ENCODE results near the gene TLCD3A. TPM values are rescaled to one million over a fixed set of nuclear protein-coding genes. Genes with fewer than 3 reads are reported as not detected.
"Not testable (repeated sequence)": the region's sequence is repeated elsewhere in the genome, so short reads cannot be mapped to it uniquely, and the experiment has no call there.

The TLCD3A gene
- total and polyA plus RNA-seq, 5 donors: 1.7 to 5.0 (median 3.4) TPM

GRCh38 chr17:789931-790873 lies 57.8 kb downstream of the TLCD3A start:
- intact Hi-C loops (cut with DNase I): loop anchor here in 1 of 4 donors (10.0 kb wide), 1 partner anchor 265 kb away; no protein-coding TSS in a partner anchor
- not testable (repeated sequence) for H3K4me1 ChIP-seq (ENCODE audit: control insufficient read depth, insufficient read depth, low read length); H3K27ac ChIP-seq (ENCODE audit: low read length); H3K9me3 ChIP-seq (ENCODE audit: control insufficient read depth, low read length); H3K27me3 ChIP-seq (ENCODE audit: control insufficient read depth, insufficient read depth); H3K4me3 ChIP-seq (ENCODE audit: low read length)
- WGBS: 46% methylated on average over 37 of the region's 38 CpGs
- ATAC-seq (peak; percentile 67 to 78), DNase-seq (peak; percentile 75 to 82 (median 80))

GRCh38 chr17:790874-791247 lies 58.5 kb downstream of the TLCD3A start:
- 54% methylated on average over 10 of the region's 12 CpGs for WGBS
- peak in 1 of 2 donors; percentile 42 for ATAC-seq
- H3K27me3 ChIP-seq (ENCODE audit: control insufficient read depth, insufficient read depth); H3K4me3 ChIP-seq (ENCODE audit: low read length); H3K9me3 ChIP-seq (ENCODE audit: control insufficient read depth, low read length); DNase-seq; H3K4me1 ChIP-seq (ENCODE audit: control insufficient read depth, insufficient read depth, low read length): not testable (repeated sequence)
- intact Hi-C loops (cut with DNase I): loop anchor here in 1 of 4 donors (10.0 kb wide), 1 partner anchor 264 kb away; no protein-coding TSS in a partner anchor
- peak overlapping the region; percentile 41 for H3K27ac ChIP-seq (ENCODE audit: low read length)

GRCh38 chr17:791829-792228 lies 59.4 kb downstream of the TLCD3A start:
- Histone ChIP-seq H3K27ac (ENCODE audit: low read length) (no peak overlapping the region), H3K4me3 (ENCODE audit: low read length) (no peak overlapping the region), H3K4me1 (ENCODE audit: control insufficient read depth, insufficient read depth, low read length) (no peaks in the 10 kb centered on the region), H3K9me3 (ENCODE audit: control insufficient read depth, low read length) (no peaks in the 10 kb centered on the region), H3K27me3 (ENCODE audit: control insufficient read depth, insufficient read depth) (no peaks in the 10 kb centered on the region)
- WGBS: 84% methylated on average over 19 of the region's 19 CpGs
- intact Hi-C loops (cut with DNase I): loop anchor here in 1 of 4 donors (10.0 kb wide), 1 partner anchor 263 kb away; no protein-coding TSS in a partner anchor
- DNase-seq (no peak), ATAC-seq (no peak)

- ATAC-seq: no peak
- WGBS: 80% methylated on average over 9 of the region's 9 CpGs
- H3K27me3 ChIP-seq (ENCODE audit: control insufficient read depth, insufficient read depth): no peaks in the 10 kb centered on the region
- H3K27ac ChIP-seq (ENCODE audit: low read length): no peak overlapping the region
- intact Hi-C loops (cut with DNase I): loop anchor here in 1 of 4 donors (10.0 kb wide), 1 partner anchor 263 kb away; no protein-coding TSS in a partner anchor
- no peaks in the 10 kb centered on the region for H3K4me1 ChIP-seq (ENCODE audit: control insufficient read depth, insufficient read depth, low read length)
- H3K9me3 ChIP-seq (ENCODE audit: control insufficient read depth, low read length): no peaks in the 10 kb centered on the region
- DNase-seq: no peak
- H3K4me3 ChIP-seq (ENCODE audit: low read length): no peak overlapping the region
Measured at GRCh38 chr17:792277-792676, 59.9 kb downstream of the TLCD3A start.

Other genes starting within 250 kb of the TLCD3A start
- gene VPS53, start 17.8 kb upstream of the TLCD3A start, total RNA-seq: 10 to 100 TPM; 37.8 to 58.9 (median 44.7) TPM
- 9.6 TPM for gene VPS53, start 17.8 kb upstream of the TLCD3A start, polyA plus RNA-seq
- 10 to 100 TPM; 12.5 to 15.7 (median 15.1) TPM for gene GEMIN4, start 19.7 kb downstream of the TLCD3A start, total RNA-seq
- 5.6 TPM for gene GEMIN4, start 19.7 kb downstream of the TLCD3A start, polyA plus RNA-seq
- 10 to 100 TPM; 32.4 to 42.9 (median 36.1) TPM for gene GLOD4, start 49.7 kb downstream of the TLCD3A start, total RNA-seq
- gene GLOD4, start 49.7 kb downstream of the TLCD3A start, polyA plus RNA-seq: 23.6 TPM
- gene MRM3, start 49.8 kb downstream of the TLCD3A start, total RNA-seq: 10 to 100 TPM; 15.6 to 19.2 (median 17.9) TPM
- 20.0 TPM for gene MRM3, start 49.8 kb downstream of the TLCD3A start, polyA plus RNA-seq
- gene NXN, start 247.2 kb downstream of the TLCD3A start, total RNA-seq: 10 to 100 TPM; 14.7 to 21.8 (median 17.3) TPM
- 11.6 TPM for gene NXN, start 247.2 kb downstream of the TLCD3A start, polyA plus RNA-seq

Measured in right cardiac atrium (tissue), 5 donors.